IMR-90 (cell line): ENCODE results near the gene BAZ1A. TPM values are rescaled to one million over a fixed set of nuclear protein-coding genes. Genes with fewer than 3 reads are reported as not detected.

Experiments used
- ATAC-seq: fragments of 200-7000 bp; cut with Tn5 transposase; 2 replicates; pipeline ENCODE4 v1.9.1; 2020; ENCODE audit warnings: low read depth, mild to moderate bottlenecking, moderate library complexity
- BruUV-seq: library from RNA; stranded (reverse); fragments of 400-500 nt; replicated peaks from 2 replicates; lab custom pipeline; 2021; lab: Mats Ljungman, UMichigan
- CTCF ChIA-PET: fragments of 300-600 bp; formaldehyde crosslinking; extraction: SDS; loops from one replicate; lab custom pipeline; 2021; ENCODE audit warnings: antibody characterized with exemption; lab: Yijun Ruan, JAX
- POLR2A ChIA-PET: fragments of 300-600 bp; sonication (Branson Sonifier 250); formaldehyde crosslinking; loops from one replicate; lab custom pipeline; 2022; ENCODE audit warnings: antibody characterized with exemption; ENCODE audit not compliant: unreplicated experiment; lab: Charles Lee
- DNase-seq: peaks from one replicate; pipeline ENCODE4 v3.0.0; 2013
- H2AFZ ChIP-seq: replicated peaks from 2 replicates; pipeline ENCODE3; 2013; ENCODE audit warnings: low read length, mild to moderate bottlenecking; ENCODE audit not compliant: poor library complexity
- H2AK5ac ChIP-seq: 2 replicates; pipeline ENCODE4 v1.6.1; 2013; ENCODE audit warnings: low read depth, low read length, inconsistent platforms
- H2AK9ac ChIP-seq: replicated peaks from 2 replicates; pipeline ENCODE3; 2013; ENCODE audit warnings: mild to moderate bottlenecking, low read depth, low read length, moderate library complexity; ENCODE audit not compliant: poor library complexity
- H2BK120ac ChIP-seq: 2 replicates; pipeline ENCODE4 v1.6.1; 2013; ENCODE audit warnings: low read depth, low read length, inconsistent platforms
- H2BK15ac ChIP-seq: 3 replicates; pipeline ENCODE4 v1.6.1; 2013; ENCODE audit warnings: low read depth, low read length, inconsistent platforms
- H2BK20ac ChIP-seq: 2 replicates; pipeline ENCODE4 v1.6.1; 2013; ENCODE audit warnings: low read depth, mild to moderate bottlenecking, inconsistent platforms, low read length, moderate library complexity
- H2BK5ac ChIP-seq: 2 replicates; pipeline ENCODE4 v1.6.1; 2013; ENCODE audit warnings: mild to moderate bottlenecking, low read depth, low read length, inconsistent platforms; ENCODE audit not compliant: poor library complexity, severe bottlenecking
- H3K14ac ChIP-seq: replicated peaks from 2 replicates; pipeline ENCODE4 v1.6.1; 2013; ENCODE audit warnings: low read depth, low read length, inconsistent platforms
- H3K18ac ChIP-seq: 2 replicates; pipeline ENCODE4 v1.6.1; 2013; ENCODE audit warnings: low read depth, low read length, control low read depth
- H3K23ac ChIP-seq: 2 replicates; pipeline ENCODE4 v1.6.1; 2013; ENCODE audit warnings: low read depth, low read length, inconsistent platforms
- H3K27ac ChIP-seq: 2 replicates; pipeline ENCODE4 v1.5.1; 2013; ENCODE audit warnings: mild to moderate bottlenecking, control low read depth, low read length; ENCODE audit not compliant: insufficient read depth
- H3K27me3 ChIP-seq: 2 replicates; pipeline ENCODE4 v1.6.1; 2013; ENCODE audit warnings: low read length; ENCODE audit not compliant: control insufficient read depth, insufficient read depth
- H3K36me3 ChIP-seq: 2 replicates; pipeline ENCODE4 v1.6.1; 2013; ENCODE audit warnings: low read length, mixed read lengths; ENCODE audit not compliant: control insufficient read depth, insufficient read depth
- H3K4ac ChIP-seq: 2 replicates; pipeline ENCODE4 v1.6.1; 2013; ENCODE audit warnings: low read depth, low read length, inconsistent platforms
- H3K4me1 ChIP-seq: 2 replicates; pipeline ENCODE4 v1.6.1; 2013; ENCODE audit warnings: low read length, mixed read lengths; ENCODE audit not compliant: control insufficient read depth, insufficient read depth
- H3K4me2 ChIP-seq: 2 replicates; pipeline ENCODE4 v1.6.1; 2013; ENCODE audit warnings: low read depth, mild to moderate bottlenecking, control low read depth, low read length, moderate library complexity
- H3K4me3 ChIP-seq: 2 replicates; pipeline ENCODE4 v1.5.1; 2013; ENCODE audit warnings: low read depth, mild to moderate bottlenecking, control low read depth, low read length, moderate library complexity; ENCODE audit not compliant: insufficient read depth
- H3K56ac ChIP-seq: 2 replicates; pipeline ENCODE4 v1.6.1; 2013; ENCODE audit warnings: low read length, inconsistent platforms; ENCODE audit not compliant: insufficient read depth; ENCODE audit errors: extremely low read depth
- H3K79me1 ChIP-seq, 2 experiments: 2 replicates each; pipeline ENCODE4 v1.6.1; 2013; ENCODE audit warnings: low read length in 2 of 2, inconsistent platforms in 1 of 2, low read depth in 1 of 2
- H3K9ac ChIP-seq: 2 replicates; pipeline ENCODE4 v1.6.1; 2013; ENCODE audit warnings: low read depth, low read length, control low read depth
- H3K9me1 ChIP-seq: 2 replicates; pipeline ENCODE4 v1.6.1; 2013; ENCODE audit warnings: low read length, inconsistent platforms; ENCODE audit not compliant: insufficient read depth
- H3K9me3 ChIP-seq: 2 replicates; pipeline ENCODE4 v1.6.1; 2013; ENCODE audit warnings: low read length; ENCODE audit not compliant: control insufficient read depth, insufficient read depth
- H4K20me1 ChIP-seq: 2 replicates; pipeline ENCODE4 v1.6.1; 2013; ENCODE audit warnings: low read length, inconsistent platforms; ENCODE audit not compliant: insufficient read depth
- H4K5ac ChIP-seq: 2 replicates; pipeline ENCODE4 v1.6.1; 2013; ENCODE audit warnings: mild to moderate bottlenecking, low read depth, low read length, control low read depth
- H4K8ac ChIP-seq, 2 experiments: 2 replicates each; pipeline ENCODE4 v1.6.1; 2013; ENCODE audit warnings: low read depth in 2 of 2, low read length in 2 of 2, control low read depth in 1 of 2, inconsistent platforms in 1 of 2
- H4K91ac ChIP-seq: 2 replicates; pipeline ENCODE4 v1.6.1; 2013; ENCODE audit warnings: low read depth, low read length, inconsistent platforms; ENCODE audit not compliant: insufficient read depth
- CHD1 ChIP-seq: IDR thresholded peaks from 2 replicates; pipeline ENCODE4 v1.6.1; 2012; ENCODE audit warnings: low read depth, low read length, improper control_type of control experiment
- FOS ChIP-seq: fragments of 150-350 bp; IDR thresholded peaks from 2 replicates; pipeline ENCODE4 v1.6.1; 2016; ENCODE audit warnings: low read depth, low read length
- MAFK ChIP-seq: IDR thresholded peaks from 2 replicates; pipeline ENCODE4 v1.6.1; 2012; ENCODE audit warnings: low read depth, low read length, improper control_type of control experiment
- NFE2L2 ChIP-seq: fragments of 150-350 bp; IDR thresholded peaks from 2 replicates; pipeline ENCODE4 v1.6.1; 2016; ENCODE audit warnings: low read depth, mild to moderate bottlenecking, low read length
- RAD21 ChIP-seq: IDR thresholded peaks from 2 replicates; pipeline ENCODE4 v1.6.1; 2012; ENCODE audit warnings: low read length, improper control_type of control experiment
- RCOR1 ChIP-seq: IDR thresholded peaks from 2 replicates; pipeline ENCODE4 v1.6.1; 2012; ENCODE audit warnings: mild to moderate bottlenecking, low read length, improper control_type of control experiment; ENCODE audit not compliant: insufficient replicate concordance
- RFX5 ChIP-seq: IDR thresholded peaks from 2 replicates; pipeline ENCODE4 v1.8.0; 2012; ENCODE audit warnings: low read depth, mild to moderate bottlenecking, low read length, moderate library complexity
- SMC3 ChIP-seq: fragments of 150-350 bp; IDR thresholded peaks from 2 replicates; pipeline ENCODE4 v1.6.1; 2016; ENCODE audit warnings: low read depth, mild to moderate bottlenecking, antibody characterized with exemption, low read length, moderate library complexity
- WGBS, 2 experiments: methylation state at CpG; one replicate each; pipeline versions ENCODE4 v1.1.5 to v1.1.7; 2013; ENCODE audit warnings: missing lambda C conversion rate in 2 of 2; ENCODE audit not compliant: insufficient read length in 1 of 2; ENCODE audit errors: extremely low coverage in 2 of 2; 5-methylcytosine and 5-hydroxymethylcytosine counted together
- dilution Hi-C: fragments of 300-500 bp; cut with HindIII; formaldehyde crosslinking; loops from one replicate; pipeline ENCODE4 v1.14.3; 2018; ENCODE audit warnings: low sequenced_read_pairs; ENCODE audit not compliant: unreplicated experiment
- in situ Hi-C: fragments of 300-500 bp; cut with MboI; formaldehyde crosslinking; loops from 3 replicates; pipeline ENCODE4 v1.14.3; 2019; ENCODE audit warnings: low sequenced_read_pairs, inconsistent platforms, mixed read lengths
- intact Hi-C: fragments of 100-400 bp; cut with micrococcal nuclease; formaldehyde crosslinking; loops from 2 replicates; pipeline ENCODE4 v1.10.0; 2022
- polyA plus RNA-seq, 3 experiments: library from polyadenylated mRNA; depleted of rRNA; stranded (reverse); fragments of >200 nt; gene quantifications; 2 replicates each; pipeline ENCODE4 v1.2.3, GENCODE V29; 2012; ENCODE audit warnings: low replicate concordance in 1 of 3
- total RNA-seq: library from RNA; depleted of rRNA; stranded (reverse); fragments of >200 nt; gene quantifications from 2 replicates; pipeline ENCODE4 v1.2.3, GENCODE V29; 2012
- TF ChIP-seq, protein P1 (sequence below): fragments of 150-350 bp; IDR thresholded peaks from 2 replicates; pipeline ENCODE4 v1.6.1; 2016; ENCODE audit warnings: low read depth, mild to moderate bottlenecking, low read length, moderate library complexity, borderline replicate concordance
- TF ChIP-seq, protein P2 (sequence below): conservative IDR thresholded peaks from 2 replicates; pipeline ENCODE4 v1.5.1; 2012; ENCODE audit warnings: mild to moderate bottlenecking, low read depth, low read length, improper control_type of control experiment
- TF ChIP-seq, protein P3 (sequence below): fragments of 150-350 bp; IDR thresholded peaks from 2 replicates; pipeline ENCODE4 v1.6.1; 2017; ENCODE audit warnings: mild to moderate bottlenecking, antibody characterized with exemption, low read length, low read depth

BAZ1A gene
- total and polyA plus RNA-seq, 2 of the 4 experiments (the other 2 are of a cell fraction): 15.3 to 23.8 TPM

DNA sequence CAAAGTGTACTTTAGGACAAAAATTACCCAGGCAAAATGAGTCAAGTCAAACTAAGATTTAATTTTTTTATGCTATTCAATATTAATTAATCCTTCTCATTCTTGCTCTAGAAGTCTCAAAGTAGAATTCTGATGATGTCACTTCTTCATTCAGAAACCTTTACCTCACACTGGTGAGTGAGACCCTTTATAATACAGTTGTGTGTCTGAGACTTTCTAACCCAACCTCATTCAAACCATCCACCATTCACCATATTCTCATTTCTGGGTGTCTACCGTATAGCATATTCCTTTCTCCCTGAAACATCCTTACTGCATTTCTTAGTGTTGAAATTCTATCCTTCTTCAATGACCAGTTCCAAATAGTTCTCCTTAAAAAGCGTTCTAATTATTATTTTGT is 119.9 kb downstream of the BAZ1A start:
- BruUV-seq: no TSS peak
- H4K91ac ChIP-seq: no peak overlapping the region
- 0 out of 2 replicates have a peak, but pooled peaks cover 2% of the 10 kb centered on the region for H3K4me1 ChIP-seq
- H3K14ac ChIP-seq: no peak overlapping the region
- H3K9ac ChIP-seq: no peak overlapping the region
- no peak overlapping the region for H2BK5ac ChIP-seq
- ATAC-seq: no peak
- H3K9me3 ChIP-seq: no peaks in the 10 kb centered on the region
- no peaks in the 10 kb centered on the region for H4K20me1 ChIP-seq
- in situ Hi-C loops: no loop called here
- intact Hi-C loops: no loop called here
- ChIA-PET CTCF (no interaction called here), POLR2A (no interaction called here)
- no peak for DNase-seq
- no peak overlapping the region for H2AK5ac ChIP-seq
- H2AK9ac ChIP-seq: no peak overlapping the region
- dilution Hi-C loops: no loop called here
- no peak overlapping the region for H2AFZ ChIP-seq
- TF ChIP-seq, protein P1, sequence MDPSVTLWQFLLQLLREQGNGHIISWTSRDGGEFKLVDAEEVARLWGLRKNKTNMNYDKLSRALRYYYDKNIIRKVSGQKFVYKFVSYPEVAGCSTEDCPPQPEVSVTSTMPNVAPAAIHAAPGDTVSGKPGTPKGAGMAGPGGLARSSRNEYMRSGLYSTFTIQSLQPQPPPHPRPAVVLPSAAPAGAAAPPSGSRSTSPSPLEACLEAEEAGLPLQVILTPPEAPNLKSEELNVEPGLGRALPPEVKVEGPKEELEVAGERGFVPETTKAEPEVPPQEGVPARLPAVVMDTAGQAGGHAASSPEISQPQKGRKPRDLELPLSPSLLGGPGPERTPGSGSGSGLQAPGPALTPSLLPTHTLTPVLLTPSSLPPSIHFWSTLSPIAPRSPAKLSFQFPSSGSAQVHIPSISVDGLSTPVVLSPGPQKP: no peak
- TF ChIP-seq NFE2L2 (no peak), CHD1 (no peak), MAFK (no peak), FOS (no peak), RAD21 (no peak), RFX5 (no peak), RCOR1 (no peak), SMC3 (no peak)
- TF ChIP-seq, protein P2, sequence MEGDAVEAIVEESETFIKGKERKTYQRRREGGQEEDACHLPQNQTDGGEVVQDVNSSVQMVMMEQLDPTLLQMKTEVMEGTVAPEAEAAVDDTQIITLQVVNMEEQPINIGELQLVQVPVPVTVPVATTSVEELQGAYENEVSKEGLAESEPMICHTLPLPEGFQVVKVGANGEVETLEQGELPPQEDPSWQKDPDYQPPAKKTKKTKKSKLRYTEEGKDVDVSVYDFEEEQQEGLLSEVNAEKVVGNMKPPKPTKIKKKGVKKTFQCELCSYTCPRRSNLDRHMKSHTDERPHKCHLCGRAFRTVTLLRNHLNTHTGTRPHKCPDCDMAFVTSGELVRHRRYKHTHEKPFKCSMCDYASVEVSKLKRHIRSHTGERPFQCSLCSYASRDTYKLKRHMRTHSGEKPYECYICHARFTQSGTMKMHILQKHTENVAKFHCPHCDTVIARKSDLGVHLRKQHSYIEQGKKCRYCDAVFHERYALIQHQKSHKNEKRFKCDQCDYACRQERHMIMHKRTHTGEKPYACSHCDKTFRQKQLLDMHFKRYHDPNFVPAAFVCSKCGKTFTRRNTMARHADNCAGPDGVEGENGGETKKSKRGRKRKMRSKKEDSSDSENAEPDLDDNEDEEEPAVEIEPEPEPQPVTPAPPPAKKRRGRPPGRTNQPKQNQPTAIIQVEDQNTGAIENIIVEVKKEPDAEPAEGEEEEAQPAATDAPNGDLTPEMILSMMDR: no peak
- TF ChIP-seq, protein P3, sequence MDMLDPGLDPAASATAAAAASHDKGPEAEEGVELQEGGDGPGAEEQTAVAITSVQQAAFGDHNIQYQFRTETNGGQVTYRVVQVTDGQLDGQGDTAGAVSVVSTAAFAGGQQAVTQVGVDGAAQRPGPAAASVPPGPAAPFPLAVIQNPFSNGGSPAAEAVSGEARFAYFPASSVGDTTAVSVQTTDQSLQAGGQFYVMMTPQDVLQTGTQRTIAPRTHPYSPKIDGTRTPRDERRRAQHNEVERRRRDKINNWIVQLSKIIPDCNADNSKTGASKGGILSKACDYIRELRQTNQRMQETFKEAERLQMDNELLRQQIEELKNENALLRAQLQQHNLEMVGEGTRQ: no peak
- no peak overlapping the region for H3K4me2 ChIP-seq
- no peak overlapping the region for H3K4me3 ChIP-seq
- 0 out of 2 replicates have a peak, but pooled peaks cover 2% of the 10 kb centered on the region for H3K9me1 ChIP-seq
- H3K56ac ChIP-seq: no peak overlapping the region
- H4K8ac ChIP-seq: no peak overlapping the region
- no peak overlapping the region for H2BK15ac ChIP-seq
- no peak overlapping the region for H2BK120ac ChIP-seq
- H3K18ac ChIP-seq: no peak overlapping the region
- H3K4ac ChIP-seq: no peak overlapping the region
- no peak overlapping the region for H2BK20ac ChIP-seq
- H3K79me1 ChIP-seq: no peaks in the 10 kb centered on the region; a peak in 1 of 4 replicates
- WGBS, 2 experiments: 100% methylated on average over 1 of the region's 2 CpGs; no CpG with 5 or more reads in 1 of the 2 experiments
- H4K5ac ChIP-seq: no peak overlapping the region
- H3K27ac ChIP-seq: no peak overlapping the region
- peaks cover 12% of the 10 kb centered on the region for H3K36me3 ChIP-seq
- H3K23ac ChIP-seq: no peak overlapping the region
- no peaks in the 10 kb centered on the region for H3K27me3 ChIP-seq
